AML-193 (cell line): ENCODE measurements around the gene ASIC5.
"Not testable (repeated sequence)": the region's sequence is repeated elsewhere in the genome, so short reads cannot be mapped to it uniquely, and the experiment has no call there.

ENCODE experiments used
- DNase-seq, 2 experiments: peaks; one replicate each; lab custom pipeline; 2025; lab: John Stamatoyannopoulos, UW

Gene ASIC5

DNA sequence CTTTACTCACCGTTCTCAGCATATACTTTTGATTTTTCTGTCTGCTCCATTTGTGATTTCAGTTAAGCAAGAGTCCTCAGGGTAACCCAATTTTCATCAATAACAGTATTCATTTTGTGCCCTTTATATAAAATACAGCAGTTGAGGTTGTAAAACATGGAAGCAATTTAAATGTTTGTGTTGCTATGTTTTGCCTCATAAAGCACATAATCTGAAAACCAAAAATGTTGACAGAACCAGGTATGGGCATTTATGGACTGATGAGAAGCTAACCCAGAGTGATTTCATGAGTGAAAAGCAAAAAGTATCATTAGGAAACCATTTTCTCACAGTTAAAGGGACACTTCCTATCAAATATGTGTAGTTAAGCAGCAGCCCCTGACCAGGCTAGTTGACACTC, at the start of gene ASIC5:
ASIC5 (minus strand) TSS at position 101 of the 400 bp plus-strand sequence; CDS start at position 50, 51 bp downstream.
- DNase-seq: no peak

DNA sequence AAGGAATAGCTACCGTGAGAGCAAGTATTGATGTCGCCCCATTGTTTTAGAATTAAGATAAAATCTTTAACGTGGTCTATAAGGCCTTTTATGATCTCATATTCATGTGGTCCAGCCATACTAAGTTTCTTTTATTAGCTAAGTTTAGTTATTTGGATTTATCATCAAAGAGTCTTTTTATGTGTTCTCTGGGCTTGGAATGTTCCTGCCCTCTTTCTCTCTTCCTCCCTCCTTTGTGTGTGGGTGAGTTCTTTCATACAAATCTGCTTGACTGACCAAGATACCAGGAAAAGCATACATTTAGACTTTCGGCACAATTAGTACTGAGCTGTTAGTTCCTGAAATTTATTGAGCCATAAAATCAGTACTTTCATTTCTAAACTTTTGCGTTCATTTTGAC, 48.7 kb upstream of the ASIC5 start:
- DNase-seq: no peak

DNA sequence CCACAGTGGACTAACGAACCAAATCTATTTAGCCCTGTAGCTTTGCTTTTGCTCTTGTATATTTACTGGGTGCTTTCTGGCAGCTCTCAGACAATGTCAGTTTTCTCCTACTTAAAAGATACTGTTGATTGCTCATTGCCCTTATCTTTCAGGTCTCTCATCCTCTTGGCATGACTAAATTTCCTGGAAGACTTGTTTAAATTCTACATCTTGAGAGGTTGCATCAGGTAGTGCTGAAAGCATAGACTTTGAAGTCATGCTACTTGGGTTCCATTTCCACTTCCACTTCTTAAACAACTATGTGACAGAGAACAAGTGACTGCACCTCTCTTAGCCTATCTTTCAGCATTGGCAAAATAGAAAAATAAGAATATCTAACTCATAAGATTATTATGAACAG, 45.8 kb upstream of the ASIC5 start:
- no peak for DNase-seq

- DNase-seq: no peak
Measured at GRCh38 chr4:155909615-155910226, 43.6 kb upstream of the ASIC5 start.

DNA sequence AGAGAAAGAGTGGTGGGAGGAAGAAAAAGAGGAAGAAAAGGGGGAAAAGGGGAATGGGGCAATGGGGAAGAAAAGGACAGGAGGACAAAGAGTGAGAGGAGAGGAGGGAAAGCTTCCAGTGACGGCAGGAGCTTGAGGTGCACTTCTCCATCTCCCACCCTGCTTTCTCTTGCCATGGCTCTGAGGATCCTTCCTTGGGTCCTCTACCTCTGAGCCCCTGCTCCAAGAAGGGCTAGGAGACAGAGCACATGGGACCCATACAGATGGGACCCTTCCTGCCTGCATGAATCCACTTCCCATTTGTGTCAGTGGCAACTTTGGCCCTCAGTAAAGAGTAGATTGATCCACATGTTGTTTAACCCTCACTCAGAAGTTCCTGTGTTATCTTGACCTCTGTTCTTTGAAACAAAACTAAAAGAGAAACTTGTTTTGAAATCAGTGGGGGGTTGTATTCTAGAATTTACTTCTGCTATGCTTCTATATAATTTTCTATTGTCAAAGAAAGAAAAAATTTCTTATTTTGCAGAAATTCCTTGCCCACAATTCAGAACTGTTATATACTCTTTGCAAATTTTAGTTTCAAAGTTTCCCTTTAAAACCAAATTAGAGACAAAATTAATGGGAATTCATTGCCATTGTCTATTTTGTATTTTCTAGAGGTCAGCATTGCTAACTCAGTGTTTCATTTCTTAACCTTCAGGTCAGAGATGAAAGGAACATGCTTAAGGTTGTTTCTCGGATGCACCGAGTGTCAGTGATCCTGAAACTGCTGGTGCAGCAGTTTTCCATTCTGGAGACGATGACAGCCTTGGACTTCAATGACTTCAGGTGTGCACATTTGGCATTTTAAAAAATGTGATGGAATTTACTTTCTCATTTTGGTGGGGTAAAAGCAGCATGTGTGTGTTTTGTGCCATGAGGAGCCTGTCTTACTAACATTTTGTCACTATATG, 42.4 kb upstream of the ASIC5 start:
- no peak for DNase-seq

GRCh38 chr4:155907556-155907955, 41.5 kb upstream of the ASIC5 start:
- no peak for DNase-seq

DNA sequence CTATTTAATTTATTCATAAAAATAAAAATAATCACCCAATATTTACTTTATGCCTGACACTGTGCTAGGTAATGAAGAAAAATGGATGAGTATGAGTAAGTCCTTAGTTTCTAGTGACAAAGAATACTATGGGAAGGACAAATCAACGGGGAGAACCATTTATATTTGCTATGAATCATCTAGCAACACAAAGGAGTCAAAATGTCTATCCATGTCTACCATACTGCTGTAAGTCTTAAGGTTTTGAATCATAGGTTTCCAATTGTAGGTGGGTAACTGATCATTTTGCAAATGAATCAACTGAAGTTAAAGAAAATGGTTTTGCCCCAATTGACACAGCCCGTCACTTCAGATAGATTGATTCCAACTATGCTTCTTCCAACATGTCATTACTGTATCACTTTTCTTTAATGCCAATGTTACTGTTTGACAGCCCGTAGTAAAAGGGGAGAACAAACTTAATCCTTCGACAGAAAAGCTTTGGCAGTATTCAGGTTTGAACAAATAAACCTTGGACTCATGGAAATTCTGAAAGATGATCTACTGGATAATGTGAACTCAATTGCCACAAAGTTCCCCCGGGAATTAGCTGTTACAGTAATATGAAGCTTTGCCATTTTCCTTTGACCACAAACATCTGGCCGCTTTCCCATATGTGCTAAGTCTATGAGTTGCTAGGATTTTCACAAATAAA, 40.6 kb upstream of the ASIC5 start:
- no peak for DNase-seq

DNA sequence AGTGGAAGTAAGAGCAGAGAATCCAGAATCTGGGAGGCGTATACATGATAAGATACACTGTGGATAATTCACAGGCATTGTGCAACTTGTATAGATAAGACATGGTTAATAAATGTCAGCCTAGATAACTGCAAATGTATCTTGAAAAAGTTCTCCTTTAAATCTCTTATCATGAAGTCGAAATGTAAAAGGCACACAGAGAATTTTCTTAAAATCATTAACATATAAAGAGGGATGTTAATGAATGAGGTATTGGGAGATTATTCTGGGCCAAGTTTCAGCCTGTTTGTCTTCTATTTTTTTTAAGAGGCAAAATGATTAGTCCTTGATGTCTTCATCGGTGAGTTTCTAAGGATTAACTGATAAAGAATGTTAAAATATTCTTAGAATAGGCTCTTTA, 38.3 kb upstream of the ASIC5 start:
- DNase-seq: no peak

DNA sequence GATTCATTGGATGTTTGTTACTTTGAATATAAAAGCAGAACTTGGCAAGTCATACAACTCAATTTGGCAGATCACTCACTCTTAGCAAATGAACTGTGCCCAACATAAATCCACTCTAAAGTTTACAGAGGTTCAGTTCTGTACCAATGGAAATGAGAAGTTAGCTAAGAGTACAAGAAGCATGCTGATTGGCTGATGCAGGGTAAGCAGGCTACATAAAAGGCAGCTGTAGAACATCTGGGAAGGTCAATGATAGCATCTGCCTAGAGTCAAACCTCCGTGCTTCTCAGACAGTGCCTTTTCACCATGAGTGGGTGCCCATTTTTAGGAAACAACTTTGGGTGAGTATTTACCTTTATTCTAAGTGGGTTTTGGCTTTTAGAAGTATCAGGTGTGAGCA, 37.4 kb upstream of the ASIC5 start, which contains the start of gene TDO2:
TDO2 (plus strand) TSS at position 244 of the 400 bp plus-strand sequence; CDS start at position 307, 63 bp downstream.
- DNase-seq: no peak

GRCh38 chr4:155901013-155901412, 34.9 kb upstream of the ASIC5 start:
- no peak for DNase-seq

DNA sequence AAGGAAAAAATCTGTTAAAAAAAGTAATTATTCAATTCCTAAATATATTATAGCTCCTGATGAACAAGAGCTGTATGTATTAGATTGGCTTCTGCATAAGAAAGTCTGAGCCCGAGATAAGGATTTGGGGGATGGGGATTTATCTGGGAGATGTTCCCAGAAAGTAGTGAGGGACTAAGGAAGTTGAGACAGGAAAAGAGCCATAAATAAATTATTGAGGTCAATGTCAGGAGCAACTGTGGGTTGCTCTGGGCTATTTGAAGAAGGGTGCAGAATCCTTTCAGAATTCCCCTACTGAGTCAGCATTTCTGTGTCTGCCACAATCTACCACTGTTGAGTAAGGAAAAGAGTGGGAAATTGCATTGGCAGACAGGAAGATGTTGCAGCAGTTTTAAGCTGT, 34.3 kb upstream of the ASIC5 start:
- DNase-seq: no peak

- DNase-seq: no peak
Measured at GRCh38 chr4:155899891-155900290, 33.8 kb upstream of the ASIC5 start.

- DNase-seq: not testable (repeated sequence)
Measured at GRCh38 chr4:155898371-155898770, 32.3 kb upstream of the ASIC5 start.

DNA sequence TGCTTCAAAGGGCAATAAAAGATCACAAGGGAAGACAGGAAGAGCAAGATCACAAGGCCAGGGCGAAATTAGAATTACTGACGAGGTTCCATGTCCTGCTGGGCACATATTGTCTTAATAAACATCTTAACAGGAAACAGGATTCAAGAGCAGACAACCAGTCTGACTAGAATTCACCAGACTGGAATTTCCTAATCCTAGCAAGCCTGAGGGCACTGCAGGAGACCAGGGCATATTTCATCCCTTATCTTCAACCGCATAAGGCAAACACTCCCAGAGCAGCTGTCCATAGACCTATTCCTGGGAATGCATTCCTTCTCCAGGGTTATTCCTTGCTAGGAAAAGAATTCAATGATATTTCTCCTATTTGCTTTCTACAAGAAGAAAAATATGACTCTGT, 25.0 kb upstream of the ASIC5 start:
- no peak for DNase-seq

DNA sequence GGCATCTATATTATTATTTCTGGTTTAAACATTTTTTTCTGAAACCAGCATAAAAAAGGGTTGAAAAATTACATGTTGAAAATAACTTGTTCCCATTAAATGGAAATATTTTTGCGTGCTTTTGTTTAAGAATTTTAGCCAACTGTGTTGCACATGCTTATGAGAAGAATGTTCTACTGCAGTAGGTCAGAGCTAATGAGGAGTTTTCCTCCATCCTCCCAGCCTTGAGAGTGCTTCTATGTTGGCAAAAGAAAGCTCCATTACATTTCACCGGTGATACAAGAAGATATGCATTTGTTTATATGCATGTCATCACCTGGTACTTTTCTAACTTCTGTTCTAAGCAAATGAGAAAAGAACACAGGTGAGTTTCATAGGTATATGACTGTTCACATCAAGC, 23.9 kb upstream of the ASIC5 start:
- DNase-seq: no peak

- DNase-seq: peak; percentile 96
Measured at GRCh38 chr4:155889031-155889793, 23.1 kb upstream of the ASIC5 start.

GRCh38 chr4:155887847-155888570, 21.9 kb upstream of the ASIC5 start:
- no peak for DNase-seq

- DNase-seq: no peak
Measured at GRCh38 chr4:155887045-155887444, 21.0 kb upstream of the ASIC5 start.

DNA sequence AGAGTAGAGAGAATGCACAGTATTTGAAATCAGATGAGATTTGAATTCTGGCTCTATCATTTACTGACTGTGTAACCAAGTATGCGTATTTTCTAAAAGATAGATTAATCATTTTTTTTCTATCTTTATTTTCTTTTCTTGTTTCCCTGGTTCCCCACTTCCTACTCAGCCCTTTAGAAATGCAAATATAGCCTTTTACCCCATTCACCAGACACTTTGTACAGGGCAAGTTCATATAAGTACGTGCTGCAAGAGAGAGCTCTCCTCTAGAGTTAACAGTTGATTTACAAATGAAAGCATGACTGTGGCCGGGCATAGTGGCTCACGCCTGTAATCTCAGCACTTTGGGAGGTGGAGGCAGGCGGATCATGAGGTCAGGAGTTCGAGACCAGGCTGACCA, 19.6 kb upstream of the ASIC5 start:
- DNase-seq: no peak

- no peak for DNase-seq
Measured at GRCh38 chr4:155883895-155884294, 17.8 kb upstream of the ASIC5 start.

DNA sequence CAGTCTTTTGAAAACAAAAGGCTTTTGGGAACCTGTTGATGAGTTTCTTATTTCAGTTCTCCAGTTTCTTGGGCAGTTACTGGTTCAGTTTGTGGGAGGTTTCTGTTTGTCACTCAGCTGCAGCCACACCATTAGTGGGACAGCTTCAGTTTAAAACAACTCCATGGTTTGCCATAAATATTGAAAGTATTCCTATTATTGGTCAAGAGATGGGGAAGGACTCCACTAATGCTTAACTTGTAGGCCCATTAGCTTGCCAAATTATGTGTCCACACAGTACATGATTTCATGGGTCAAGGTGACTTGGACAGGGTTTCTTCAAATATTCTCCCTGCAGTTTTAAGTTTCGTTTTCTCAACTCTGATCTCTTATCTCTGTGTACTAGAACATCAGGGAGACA, 15.5 kb upstream of the ASIC5 start:
- no peak for DNase-seq
